Measurements from ENCODE around the gene VAMP3.

- TF ChIP-seq CTCF (IDR thresholded peaks at IDR 0.05; ENCODE audit: extremely low read depth in 1 of 2, insufficient read depth in 1 of 2, low read depth in 1 of 2, low read length in 2 of 2) (no peak), EZH2 (IDR thresholded peaks at IDR 0.05; ENCODE audit: borderline replicate concordance, low read depth, low read length, severe bottlenecking) (no peak), JUN (IDR thresholded peaks at IDR 0.05; ENCODE audit: borderline replicate concordance, insufficient read depth, insufficient read length, low read depth) (no peak)
Measured at GRCh38 chr1:7771823-7772299, 765 bp downstream of the VAMP3 start.

Data from endothelial cell of umbilical vein (primary cell).